ENCODE data around the gene ZNF469. TPM values are rescaled to one million over a fixed set of nuclear protein-coding genes. Genes with fewer than 3 reads are reported as not detected.

The ZNF469 gene
- total RNA-seq, 2 donors from 2014 or later: 0.17 to 0.40 TPM

DNA sequence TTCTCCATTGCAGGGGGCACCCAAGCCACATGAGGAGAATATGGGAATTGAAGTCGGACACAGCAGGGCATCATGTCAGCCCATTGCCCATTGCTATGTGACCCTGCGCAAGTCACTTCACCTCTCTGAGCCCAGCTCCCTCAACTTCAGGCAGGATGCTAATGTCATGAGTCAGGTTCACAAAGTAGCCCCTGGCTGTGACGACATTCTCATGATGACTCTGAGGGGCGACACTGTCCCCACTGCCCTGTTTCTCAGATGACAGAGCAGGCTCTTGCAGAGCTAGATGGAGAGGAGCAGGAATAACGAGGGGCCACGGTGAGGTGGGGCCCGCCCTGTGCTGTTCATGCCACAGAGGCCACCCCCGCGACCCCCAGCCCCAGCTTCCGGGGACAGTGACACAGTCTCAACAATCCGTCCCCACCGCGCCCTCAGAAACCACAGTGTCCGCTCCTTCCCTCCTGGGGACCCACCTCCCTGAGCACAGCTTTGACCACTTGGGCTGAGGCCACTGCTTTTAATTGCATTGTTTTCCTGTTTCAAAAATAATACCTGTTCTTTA is 13.2 kb upstream of the ZNF469 start:
- Histone ChIP-seq H3K4me3 (no peak overlapping the region), H3K27ac (no peak overlapping the region), H3K36me3 (no peaks in the 10 kb centered on the region), H3K4me1 (no peaks in the 10 kb centered on the region), H3K9ac (ENCODE audit: low read depth in 2 of 2, low read length in 2 of 2) (no peak overlapping the region), H3K9me3 (no peaks in the 10 kb centered on the region), H3K27me3 (no peaks in the 10 kb centered on the region)
- no peak for DNase-seq
- intact Hi-C loops (cut with DNase I): no loop called here
- TF ChIP-seq, protein P1, sequence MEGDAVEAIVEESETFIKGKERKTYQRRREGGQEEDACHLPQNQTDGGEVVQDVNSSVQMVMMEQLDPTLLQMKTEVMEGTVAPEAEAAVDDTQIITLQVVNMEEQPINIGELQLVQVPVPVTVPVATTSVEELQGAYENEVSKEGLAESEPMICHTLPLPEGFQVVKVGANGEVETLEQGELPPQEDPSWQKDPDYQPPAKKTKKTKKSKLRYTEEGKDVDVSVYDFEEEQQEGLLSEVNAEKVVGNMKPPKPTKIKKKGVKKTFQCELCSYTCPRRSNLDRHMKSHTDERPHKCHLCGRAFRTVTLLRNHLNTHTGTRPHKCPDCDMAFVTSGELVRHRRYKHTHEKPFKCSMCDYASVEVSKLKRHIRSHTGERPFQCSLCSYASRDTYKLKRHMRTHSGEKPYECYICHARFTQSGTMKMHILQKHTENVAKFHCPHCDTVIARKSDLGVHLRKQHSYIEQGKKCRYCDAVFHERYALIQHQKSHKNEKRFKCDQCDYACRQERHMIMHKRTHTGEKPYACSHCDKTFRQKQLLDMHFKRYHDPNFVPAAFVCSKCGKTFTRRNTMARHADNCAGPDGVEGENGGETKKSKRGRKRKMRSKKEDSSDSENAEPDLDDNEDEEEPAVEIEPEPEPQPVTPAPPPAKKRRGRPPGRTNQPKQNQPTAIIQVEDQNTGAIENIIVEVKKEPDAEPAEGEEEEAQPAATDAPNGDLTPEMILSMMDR (IDR thresholded peaks at IDR 0.05): no peak

DNA sequence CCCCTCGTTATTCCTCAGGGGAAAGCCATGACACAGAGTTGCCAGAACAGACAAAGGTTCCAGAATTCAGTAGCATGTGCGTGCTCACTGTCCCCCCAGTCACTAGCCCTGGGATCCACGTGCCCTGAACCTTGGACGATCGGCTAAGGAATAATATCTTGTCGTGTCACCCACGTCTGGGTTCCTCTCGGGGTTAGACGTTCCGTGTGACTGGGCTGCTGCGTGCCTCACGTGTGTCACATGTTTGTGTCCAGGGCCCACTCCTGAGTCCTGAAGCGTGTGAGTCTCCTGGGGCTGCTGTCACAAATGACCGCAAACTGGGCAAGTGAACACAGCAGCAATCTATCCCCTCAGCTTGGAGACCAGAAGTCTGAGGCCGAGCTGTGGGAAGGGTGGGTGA is 12.4 kb upstream of the ZNF469 start:
- Histone ChIP-seq H3K9me3 (no peaks in the 10 kb centered on the region), H3K4me3 (no peak overlapping the region), H3K27ac (no peak overlapping the region), H3K36me3 (no peaks in the 10 kb centered on the region), H3K9ac (ENCODE audit: low read depth in 2 of 2, low read length in 2 of 2) (no peak overlapping the region), H3K27me3 (no peaks in the 10 kb centered on the region), H3K4me1 (no peaks in the 10 kb centered on the region)
- intact Hi-C loops (cut with DNase I): no loop called here
- TF ChIP-seq, protein P1 (IDR thresholded peaks at IDR 0.05): no peak
- no peak for DNase-seq

DNA sequence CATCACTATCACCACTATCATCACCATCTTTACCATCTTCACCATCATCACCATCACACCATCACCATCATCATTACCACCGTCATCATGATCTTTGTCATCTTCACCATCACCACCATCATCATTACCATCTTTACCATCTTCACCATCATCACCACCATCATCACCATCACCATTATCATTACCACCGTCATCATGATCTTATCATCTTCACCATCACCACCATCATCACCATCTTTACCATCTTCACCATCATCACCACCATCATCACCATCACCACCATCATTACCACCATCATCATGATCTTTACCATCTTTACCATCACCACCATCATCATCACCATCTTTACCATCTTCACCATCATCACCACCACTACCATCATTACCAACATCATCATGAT is 10.2 kb upstream of the ZNF469 start:
- TF ChIP-seq, protein P1 (IDR thresholded peaks at IDR 0.05): no peak
- DNase-seq: no peak
- intact Hi-C loops (cut with DNase I): no loop called here
- Histone ChIP-seq H3K4me3 (no peak overlapping the region), H3K27ac (no peak overlapping the region), H3K4me1 (no peaks in the 10 kb centered on the region), H3K9ac (ENCODE audit: low read depth in 2 of 2, low read length in 2 of 2) (no peak overlapping the region), H3K9me3 (no peaks in the 10 kb centered on the region), H3K36me3 (no peaks in the 10 kb centered on the region), H3K27me3 (no peaks in the 10 kb centered on the region)

DNA sequence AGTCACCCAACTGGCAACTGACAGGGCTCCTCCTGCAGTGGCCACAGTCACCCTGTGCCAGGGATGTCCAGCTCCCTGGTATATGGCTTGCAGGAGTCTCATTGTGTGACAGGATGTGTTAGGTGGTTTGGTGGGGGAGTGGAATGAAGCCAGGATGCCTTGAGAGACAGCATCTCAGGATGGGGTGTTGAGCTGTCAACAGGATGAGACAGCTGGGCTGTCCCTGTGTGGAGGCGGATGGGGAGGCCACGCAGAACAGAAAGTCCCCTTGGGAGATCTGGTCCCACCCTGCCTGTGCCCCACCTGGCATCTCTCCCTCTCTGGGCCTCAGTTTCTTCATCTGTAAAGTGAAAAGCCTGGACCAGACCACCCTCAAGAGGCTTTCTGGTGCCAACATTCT is 9.5 kb upstream of the ZNF469 start:
- Histone ChIP-seq H3K9ac (ENCODE audit: low read depth in 2 of 2, low read length in 2 of 2) (no peak overlapping the region), H3K36me3 (no peaks in the 10 kb centered on the region), H3K4me1 (no peaks in the 10 kb centered on the region), H3K27me3 (no peaks in the 10 kb centered on the region), H3K4me3 (no peak overlapping the region), H3K27ac (no peak overlapping the region), H3K9me3 (no peaks in the 10 kb centered on the region)
- intact Hi-C loops (cut with DNase I): no loop called here
- no peak for DNase-seq
- TF ChIP-seq, protein P1 (IDR thresholded peaks at IDR 0.05): no peak

DNA sequence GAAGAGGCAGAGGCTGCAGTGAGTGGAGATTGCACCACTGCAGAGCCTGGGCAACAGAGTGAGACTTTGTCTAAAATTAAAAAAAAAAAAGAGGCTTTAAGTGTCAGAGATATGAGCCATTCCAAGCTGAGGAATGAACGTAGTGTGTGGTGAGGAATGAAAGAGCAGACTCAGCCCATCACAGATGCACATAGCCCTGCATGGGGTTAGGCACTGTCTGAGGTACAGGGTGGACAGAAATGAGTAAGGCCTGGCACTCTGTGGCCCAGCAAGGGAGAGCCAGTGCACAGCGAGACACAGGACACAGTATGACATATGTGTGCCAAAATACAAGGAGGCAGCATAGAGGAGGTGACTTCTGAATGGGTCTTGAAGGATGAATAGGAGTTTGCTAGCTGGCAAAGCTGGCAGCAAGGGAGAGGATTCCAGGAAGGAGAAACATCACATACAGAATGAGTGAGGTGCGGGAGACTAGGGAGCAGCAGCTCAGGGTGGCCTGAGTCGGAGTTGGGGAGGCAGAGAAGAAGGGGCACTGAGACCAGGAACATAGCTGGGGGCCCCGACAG is 8.7 kb upstream of the ZNF469 start:
- TF ChIP-seq, protein P1 (IDR thresholded peaks at IDR 0.05): no peak
- no peak for DNase-seq
- Histone ChIP-seq H3K36me3 (no peaks in the 10 kb centered on the region), H3K27ac (no peak overlapping the region), H3K4me3 (no peak overlapping the region), H3K9ac (ENCODE audit: low read depth in 2 of 2, low read length in 2 of 2) (no peak overlapping the region), H3K9me3 (no peaks in the 10 kb centered on the region), H3K27me3 (no peaks in the 10 kb centered on the region), H3K4me1 (no peaks in the 10 kb centered on the region)
- intact Hi-C loops (cut with DNase I): no loop called here

Measured in colonic mucosa (tissue), 4 donors.